ENCODE results near the gene PACSIN1. TPM values are rescaled to one million over a fixed set of nuclear protein-coding genes. Genes with fewer than 3 reads are reported as not detected.

Gene PACSIN1
- total and polyA plus RNA-seq, 2 donors (not counting 3 experiments of a cell fraction or from before 2014, with no cell fraction given) = 0.03 TPM; not detected in 1

DNA sequence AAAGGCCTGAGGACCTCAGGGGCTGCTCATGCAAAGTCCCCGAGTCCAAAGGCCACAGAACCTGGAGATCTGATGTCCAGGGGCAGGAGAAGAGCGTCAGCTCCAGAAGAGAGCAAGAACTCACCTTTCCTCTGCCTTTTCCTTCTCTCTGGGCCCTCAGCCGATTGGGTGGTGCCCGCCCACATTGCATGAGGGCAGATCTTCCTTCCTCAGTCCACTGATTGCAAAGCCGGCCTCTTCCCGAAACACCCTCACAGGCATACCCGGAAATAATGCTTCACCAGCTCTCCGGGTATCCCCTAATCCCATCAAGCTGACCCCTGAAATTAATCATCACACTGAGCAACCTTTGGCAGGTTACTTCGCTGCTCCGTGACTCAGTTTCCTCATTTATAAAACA, 56.9 kb downstream of the PACSIN1 start:
- H3K36me3 ChIP-seq (ENCODE audit: control insufficient read depth in 2 of 2, extremely low read depth in 1 of 2, insufficient read depth in 2 of 2, low read length in 2 of 2) = no peaks in the 10 kb centered on the region
- CTCF ChIA-PET = interaction anchor here (0.9 kb wide), 1 partner anchor 17 kb away, joined by 3 read pairs; no protein-coding TSS in a partner anchor
- dilution Hi-C loops (cut with MboI; ENCODE audit: extremely low pct_ligation_motif_present, low sequenced_read_pairs) (no loop called here), intact Hi-C loops (cut with micrococcal nuclease) (no loop called here)
- no peaks in the 10 kb centered on the region for H3K9me3 ChIP-seq (replicated peaks; ENCODE audit: control insufficient read depth, insufficient read depth, low read length)
- H4K20me1 ChIP-seq (replicated peaks; ENCODE audit: control insufficient read depth, extremely low read depth, insufficient read depth, low read length) = no peaks in the 10 kb centered on the region
- no peak overlapping the region for H3K4me3 ChIP-seq (replicated peaks in 1 of 3; ENCODE audit: insufficient read depth in 1 of 3, low read depth in 1 of 3, low read length in 3 of 3)
- H2AFZ ChIP-seq (ENCODE audit: low read depth, low read length) = no peak overlapping the region
- no peaks in the 10 kb centered on the region for H3K27me3 ChIP-seq (ENCODE audit: control insufficient read depth in 2 of 2, insufficient read depth in 2 of 2, low read length in 2 of 2)
- peaks cover 2% of the 10 kb centered on the region for H3K4me1 ChIP-seq (ENCODE audit: control insufficient read depth, extremely low read depth, insufficient read depth, low read length)
- no peaks in the 10 kb centered on the region for H3K9me1 ChIP-seq (replicated peaks; ENCODE audit: control insufficient read depth, extremely low read depth, insufficient read depth, low read length)
- no peaks in the 10 kb centered on the region for H3K79me2 ChIP-seq (ENCODE audit: control insufficient read depth, insufficient read depth, low read length)
- no peak overlapping the region for H3K27ac ChIP-seq (ENCODE audit: insufficient read depth, low read depth, low read length)
- FAIRE-seq (no peak), DNase-seq (ENCODE audit: low read depth, low spot score) (no peak)
- BruUV-seq (replicated peaks) = no TSS peak
- POLR2A ChIA-PET = no interaction called here
- no peak overlapping the region for H3K9ac ChIP-seq (replicated peaks; ENCODE audit: extremely low read depth, insufficient read depth, low read length)
- no peak overlapping the region for H3K4me2 ChIP-seq (ENCODE audit: insufficient read depth, low read length)
- no peak for TF ChIP-seq JUN (IDR thresholded peaks at IDR 0.05; ENCODE audit: borderline replicate concordance, insufficient read depth, insufficient read length, low read depth)
- TF ChIP-seq POLR2A (IDR thresholded peaks at IDR 0.05; ENCODE audit: low read depth, low read length) = no peak
- TF ChIP-seq EZH2 (IDR thresholded peaks at IDR 0.05; ENCODE audit: borderline replicate concordance, low read depth, low read length, severe bottlenecking) = no peak
- TF ChIP-seq MYC (IDR thresholded peaks at IDR 0.05; ENCODE audit: low read depth, low read length) = no peak
- TF ChIP-seq GATA2 (IDR thresholded peaks at IDR 0.05; ENCODE audit: insufficient read depth, insufficient read length, low read depth, low read length) = no peak
- no peak for TF ChIP-seq CTCF (IDR thresholded peaks at IDR 0.05; ENCODE audit: extremely low read depth in 1 of 2, insufficient read depth in 1 of 2, low read depth in 1 of 2, low read length in 2 of 2)
- no peak for TF ChIP-seq FOS (IDR thresholded peaks at IDR 0.05; ENCODE audit: borderline replicate concordance, insufficient read depth, low read length)
- no peak for TF ChIP-seq POLR2AphosphoS5 (IDR thresholded peaks at IDR 0.05; ENCODE audit: insufficient read depth, low read depth, low read length)
- TF ChIP-seq MAX (IDR thresholded peaks at IDR 0.05; ENCODE audit: insufficient read depth, insufficient read length) = no peak

All from endothelial cell of umbilical vein (primary cell).